ENCODE results near the gene SOBP.

GRCh38 chr6:107624541-107624940 lies 134.6 kb downstream of the SOBP start:
- no peak for TF ChIP-seq EZH2 (IDR thresholded peaks at IDR 0.05; ENCODE audit: low read depth, unreplicated experiment)
- no peak for TF ChIP-seq EZH2phosphoT487 (IDR thresholded peaks at IDR 0.05; ENCODE audit: unreplicated experiment)
- TF ChIP-seq CTCF (conservative IDR thresholded peaks at IDR 0.05; ENCODE audit: low read depth in 2 of 2): no peak
- TF ChIP-seq POLR2AphosphoS5 (IDR thresholded peaks at IDR 0.05; ENCODE audit: low read depth): no peak
- TF ChIP-seq STAT1 (IDR thresholded peaks at IDR 0.05; ENCODE audit: unreplicated experiment): no peak
- no peak for TF ChIP-seq JUNB (IDR thresholded peaks at IDR 0.05; ENCODE audit: unreplicated experiment)
- no peak for TF ChIP-seq REST (IDR thresholded peaks at IDR 0.05; ENCODE audit: unreplicated experiment)
- TF ChIP-seq ZNF331 (CRISPR knock-in tag; IDR thresholded peaks at IDR 0.05; ENCODE audit: low read depth): no peak
- no peak for TF ChIP-seq ETS1 (IDR thresholded peaks at IDR 0.05)
- TF ChIP-seq ZNF114 (CRISPR knock-in tag; IDR thresholded peaks at IDR 0.05): no peak
- TF ChIP-seq CREB1 (CRISPR knock-in tag; IDR thresholded peaks at IDR 0.05; ENCODE audit: low read depth): no peak
- TF ChIP-seq NANOG (IDR thresholded peaks at IDR 0.05; ENCODE audit: borderline replicate concordance): no peak
